SW480 (cell line): ENCODE results near the gene CD3G.
"Not testable (repeated sequence)": the region's sequence is repeated elsewhere in the genome, so short reads cannot be mapped to it uniquely, and the experiment has no call there.

Experiments
- DNase-seq: peaks from one replicate; pipeline ENCODE4 v3.0.0-alpha.2; 2016; ENCODE audit warnings: low spot score

The CD3G gene

DNA sequence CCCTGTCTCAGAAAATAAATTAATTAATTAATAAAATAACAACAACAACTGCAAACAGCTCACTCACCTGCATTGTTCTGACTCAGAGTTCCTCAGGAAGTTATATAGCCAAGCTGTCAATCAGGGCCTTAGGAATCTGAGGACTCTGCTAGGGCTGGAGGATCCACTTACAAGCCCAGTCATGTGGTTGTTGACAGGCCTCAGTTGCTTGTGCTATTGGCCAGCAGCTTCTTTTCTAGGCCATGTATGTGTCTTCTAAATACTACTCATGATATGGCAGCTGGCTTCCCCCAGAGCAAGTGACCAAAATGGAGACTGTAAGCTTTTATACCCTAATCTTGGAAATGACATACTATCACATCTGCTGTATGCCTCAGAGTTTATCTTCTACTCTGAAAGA lies 36.4 kb downstream of the CD3G start:
- DNase-seq: no peak

- no peak for DNase-seq
These were observed 38.8 kb downstream of the CD3G start for GRCh38 chr11:118382954-118383353.

GRCh38 chr11:118383657-118384056 lies 39.5 kb downstream of the CD3G start:
- no peak for DNase-seq

GRCh38 chr11:118396097-118396501 lies 52.0 kb downstream of the CD3G start:
- no peak for DNase-seq

DNA sequence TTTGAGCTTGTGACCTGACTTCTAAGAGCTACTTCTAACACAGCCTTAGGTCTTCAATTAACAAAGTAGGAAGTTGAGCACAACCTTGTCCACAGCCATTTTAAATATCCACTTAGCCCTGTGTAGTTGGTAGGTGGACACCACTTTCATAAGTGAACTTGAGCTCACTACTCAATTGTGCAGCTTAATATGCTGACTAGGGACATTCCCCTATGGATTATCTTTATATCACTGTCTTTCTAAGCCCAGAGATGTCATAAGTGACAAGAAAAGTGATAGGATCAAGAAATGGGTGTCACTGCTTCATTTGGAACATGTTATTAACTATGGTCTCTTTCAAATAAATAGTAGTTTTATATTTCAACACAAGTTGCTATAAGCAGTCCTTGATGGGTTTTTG lies 53.3 kb downstream of the CD3G start:
- DNase-seq: no peak

- DNase-seq: no peak
These were observed 54.8 kb downstream of the CD3G start for GRCh38 chr11:118398791-118399559.

DNA sequence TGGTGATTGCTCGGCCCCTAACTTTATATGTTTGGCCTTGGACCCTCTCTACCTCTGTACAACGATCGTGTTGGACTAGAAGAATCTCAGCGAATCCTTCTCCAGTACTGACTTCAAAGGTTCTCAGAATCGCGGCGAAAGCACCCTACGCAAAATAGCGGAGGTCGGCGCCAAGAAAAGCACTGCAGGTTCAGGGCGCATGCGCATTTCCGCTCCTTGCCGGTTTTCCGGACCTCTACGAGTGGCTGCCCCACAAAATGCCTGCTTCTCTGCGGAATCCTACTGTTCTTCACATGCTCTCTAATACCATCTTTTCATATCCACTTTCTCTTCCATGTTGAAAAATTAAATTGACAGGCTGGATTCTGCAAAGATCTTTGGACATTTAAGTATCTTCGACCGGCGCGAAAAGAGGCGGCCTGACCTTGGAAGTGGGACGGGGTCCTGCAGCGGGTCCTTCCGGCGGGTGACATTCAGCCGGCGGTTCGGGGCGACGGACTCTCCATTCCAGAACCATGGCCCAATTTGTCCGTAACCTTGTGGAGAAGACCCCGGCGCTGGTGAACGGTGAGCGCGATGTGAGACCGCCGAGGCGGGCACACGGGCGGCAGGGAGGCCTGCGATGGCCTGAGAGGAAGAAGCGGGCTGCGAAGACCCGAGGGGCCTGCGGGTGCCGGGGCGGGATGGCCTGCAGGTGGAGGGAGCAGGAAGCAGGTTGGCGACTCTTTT lies 57.2 kb downstream of the CD3G start, which contains the start of gene ATP5MG:
ATP5MG (plus strand) TSS at position 456 of the 729 bp plus-strand sequence; CDS start at position 516, 60 bp downstream.
- peak; percentile 84 for DNase-seq

DNA sequence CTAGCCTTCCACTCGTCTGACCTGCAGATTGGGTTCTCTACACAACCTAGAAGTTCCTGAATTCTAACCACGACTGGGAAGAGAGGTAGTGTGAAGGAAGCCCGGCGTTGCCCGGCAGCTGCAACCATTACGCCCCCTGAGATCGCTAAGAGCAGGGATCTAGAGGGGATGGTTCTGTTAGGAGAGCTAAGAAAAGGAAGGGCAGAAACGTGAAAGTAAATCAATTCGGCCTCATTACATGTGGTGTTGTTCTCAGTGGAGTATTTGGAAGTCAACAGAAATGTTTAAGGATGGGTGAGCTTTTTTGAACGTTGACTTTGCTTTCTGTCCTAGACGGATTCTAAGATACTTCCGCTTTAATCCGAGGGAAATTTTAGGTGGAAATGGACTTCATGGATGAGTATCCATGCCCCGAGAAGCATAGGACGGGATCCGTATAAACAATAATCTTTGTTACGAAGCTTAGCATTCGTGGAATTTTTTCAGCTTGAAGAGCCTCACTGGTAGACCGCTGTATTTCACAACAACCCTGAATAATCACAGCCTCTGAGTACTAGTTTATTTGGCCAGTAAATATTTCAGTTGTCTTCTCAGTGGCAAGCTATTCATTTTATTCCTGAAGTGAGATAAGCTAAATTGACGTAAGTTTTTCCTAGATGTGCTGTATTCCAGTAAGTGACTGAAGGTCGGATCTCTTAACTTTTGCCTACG lies 57.9 kb downstream of the CD3G start:
- DNase-seq: peak; percentile 3

GRCh38 chr11:118402594-118402993 lies 58.5 kb downstream of the CD3G start:
- DNase-seq: not testable (repeated sequence)
